22Rv1 (cell line): ENCODE results near the gene TATDN3.

ENCODE experiments used
- ZFX ChIP-seq: fragments of 450-650 bp; IDR thresholded peaks from 2 replicates; pipeline ENCODE4 v1.6.1; 2017; ENCODE audit warnings: antibody characterized with exemption, borderline replicate concordance
- TF ChIP-seq, protein P1 (sequence below): fragments of 450-650 bp; IDR thresholded peaks from 2 replicates; pipeline ENCODE4 v1.5.1; 2017; ENCODE audit warnings: mild to moderate bottlenecking

DNA sequence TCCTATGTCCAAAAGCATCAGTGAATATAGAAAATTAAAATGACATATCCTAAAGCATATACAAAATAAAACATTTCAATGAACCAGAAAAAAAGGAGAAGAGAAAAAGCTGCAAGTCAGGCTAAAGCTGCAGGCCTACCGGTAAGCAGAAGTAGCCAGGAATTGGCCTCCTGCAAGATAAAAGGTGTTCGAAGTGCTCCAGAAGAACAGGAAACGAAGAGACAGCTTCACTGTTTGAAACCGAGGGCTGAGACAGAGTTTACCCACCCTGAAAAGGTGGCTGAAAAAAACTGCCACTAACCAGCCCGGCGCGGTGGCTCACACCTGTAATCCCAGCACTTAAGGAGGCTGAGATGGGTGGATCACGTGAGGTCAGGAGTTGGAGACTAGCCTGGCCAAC, 37.5 kb upstream of the TATDN3 start:
- TF ChIP-seq, protein P1, sequence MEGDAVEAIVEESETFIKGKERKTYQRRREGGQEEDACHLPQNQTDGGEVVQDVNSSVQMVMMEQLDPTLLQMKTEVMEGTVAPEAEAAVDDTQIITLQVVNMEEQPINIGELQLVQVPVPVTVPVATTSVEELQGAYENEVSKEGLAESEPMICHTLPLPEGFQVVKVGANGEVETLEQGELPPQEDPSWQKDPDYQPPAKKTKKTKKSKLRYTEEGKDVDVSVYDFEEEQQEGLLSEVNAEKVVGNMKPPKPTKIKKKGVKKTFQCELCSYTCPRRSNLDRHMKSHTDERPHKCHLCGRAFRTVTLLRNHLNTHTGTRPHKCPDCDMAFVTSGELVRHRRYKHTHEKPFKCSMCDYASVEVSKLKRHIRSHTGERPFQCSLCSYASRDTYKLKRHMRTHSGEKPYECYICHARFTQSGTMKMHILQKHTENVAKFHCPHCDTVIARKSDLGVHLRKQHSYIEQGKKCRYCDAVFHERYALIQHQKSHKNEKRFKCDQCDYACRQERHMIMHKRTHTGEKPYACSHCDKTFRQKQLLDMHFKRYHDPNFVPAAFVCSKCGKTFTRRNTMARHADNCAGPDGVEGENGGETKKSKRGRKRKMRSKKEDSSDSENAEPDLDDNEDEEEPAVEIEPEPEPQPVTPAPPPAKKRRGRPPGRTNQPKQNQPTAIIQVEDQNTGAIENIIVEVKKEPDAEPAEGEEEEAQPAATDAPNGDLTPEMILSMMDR: no peak
- TF ChIP-seq ZFX: no peak
